ENCODE results near the gene AMER1.

Gene AMER1

DNA sequence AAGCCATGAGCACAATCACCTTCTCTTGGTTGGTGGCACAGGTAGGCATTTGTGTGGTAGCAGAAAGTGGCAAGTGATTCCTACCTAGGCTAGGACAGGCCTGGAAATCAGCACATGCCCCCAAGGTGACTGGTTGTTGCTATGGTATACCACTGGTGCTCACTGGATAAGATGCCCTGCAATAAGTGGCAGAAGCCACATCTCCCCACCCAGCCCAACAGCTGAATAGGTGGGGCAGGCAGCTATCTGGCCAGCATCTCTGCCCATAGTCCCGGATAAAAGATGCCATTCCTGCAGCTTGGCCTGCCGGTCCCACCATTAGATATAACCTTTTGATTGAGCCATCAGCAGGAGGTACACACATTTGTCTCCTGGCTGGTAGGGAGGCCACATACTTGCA, 21.1 kb downstream of the AMER1 start:
- DNase-seq (ENCODE audit: low spot score), result no peak

DNA sequence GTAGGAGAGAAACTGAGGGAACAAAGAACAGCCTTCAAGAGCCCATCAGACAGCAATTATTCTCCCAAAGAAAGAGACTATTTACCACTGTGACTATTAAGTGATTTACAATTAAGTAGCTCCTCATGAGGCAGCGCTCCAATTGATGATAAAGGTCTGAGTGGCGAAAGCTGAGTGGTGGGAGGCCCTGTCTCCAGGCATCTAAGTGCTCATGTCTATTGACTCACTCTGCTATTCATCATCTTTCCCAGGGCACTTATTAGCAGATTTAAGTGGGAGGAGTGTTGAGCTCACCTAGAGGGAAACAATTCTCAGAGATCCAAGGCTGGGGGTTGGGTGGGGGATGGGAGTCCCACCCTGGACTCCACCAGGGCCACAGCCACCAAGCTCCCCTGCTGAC, 23.3 kb downstream of the AMER1 start:
- DNase-seq (ENCODE audit: low spot score), result no peak

DNA sequence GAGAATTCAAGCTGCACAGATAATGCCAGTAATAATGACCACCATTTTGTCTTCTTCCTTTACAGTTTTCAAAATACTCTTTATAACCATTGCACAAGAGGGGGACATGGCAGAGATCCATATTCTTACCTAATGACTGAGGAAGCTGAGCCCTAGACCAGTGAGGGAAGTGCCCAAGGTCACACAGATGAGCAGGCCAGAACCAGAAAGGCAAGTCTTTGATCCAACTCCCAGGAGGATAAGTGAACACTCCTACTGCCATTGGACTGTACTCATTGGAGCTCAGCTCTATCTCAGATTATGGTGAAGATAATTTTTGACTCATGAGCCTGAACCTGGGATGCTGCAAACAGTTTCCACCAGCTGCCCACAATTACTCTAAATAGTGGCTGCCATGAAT, 28.6 kb downstream of the AMER1 start:
- DNase-seq (ENCODE audit: low spot score), result no peak

DNA sequence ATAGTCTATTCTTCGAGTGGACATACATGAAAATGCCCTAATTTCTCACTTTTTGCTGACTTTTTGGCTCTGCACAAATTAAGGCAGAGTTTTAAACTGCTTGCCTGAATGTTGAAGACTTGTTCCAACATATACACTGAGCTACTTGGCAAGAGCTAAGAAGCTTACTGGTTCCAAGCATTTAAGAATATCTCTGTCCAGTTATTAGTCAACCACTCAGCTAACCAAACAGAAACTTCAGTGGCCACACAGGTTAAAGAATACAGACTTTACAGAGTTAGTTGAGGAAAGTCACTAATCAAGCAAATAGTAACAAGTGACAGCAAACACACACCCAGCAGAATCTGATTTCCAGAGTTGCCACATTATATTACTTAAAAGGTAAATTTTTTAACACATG, 35.5 kb downstream of the AMER1 start:
- DNase-seq (ENCODE audit: low spot score), result no peak

DNA sequence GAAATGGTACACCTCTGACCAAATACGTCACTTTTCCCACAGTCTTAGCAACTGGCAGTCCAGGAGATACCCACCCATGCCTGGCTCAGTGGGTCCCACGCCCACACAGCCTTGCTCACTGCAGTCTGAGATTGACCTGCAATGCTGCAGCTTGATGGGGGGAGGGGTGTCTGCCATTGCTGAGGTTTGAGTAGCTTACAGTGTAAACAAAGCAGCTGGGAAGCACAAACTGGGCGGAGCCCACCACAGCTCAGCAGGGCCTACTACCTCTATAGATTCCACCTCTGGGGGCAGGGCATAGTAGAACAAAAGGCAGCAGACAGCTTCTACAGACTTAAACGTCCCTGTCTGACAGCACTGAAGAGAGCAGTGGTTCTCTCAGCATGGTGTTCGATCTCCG, 52.7 kb downstream of the AMER1 start:
- no peak for DNase-seq (ENCODE audit: low spot score)

DNA sequence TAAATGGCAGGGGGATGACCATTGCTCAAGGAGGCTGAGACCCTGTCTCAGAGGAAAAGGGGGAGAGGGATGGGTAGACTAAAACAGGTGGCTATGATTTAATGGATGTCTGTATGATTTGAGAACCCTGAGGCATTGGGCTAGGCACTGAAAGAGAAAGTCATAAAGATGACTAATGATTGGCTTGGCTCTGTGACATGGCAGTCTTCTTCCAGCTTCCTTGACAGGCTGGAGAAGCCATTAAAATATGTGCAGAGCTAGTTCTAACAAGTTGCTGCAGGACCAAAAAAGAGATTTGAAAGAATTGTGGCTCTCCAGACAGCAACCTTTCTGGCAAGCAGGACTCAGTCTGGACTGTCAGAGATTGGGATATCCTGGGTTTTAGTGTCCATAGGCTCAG, 53.6 kb downstream of the AMER1 start:
- DNase-seq (ENCODE audit: low spot score), result no peak

DNA sequence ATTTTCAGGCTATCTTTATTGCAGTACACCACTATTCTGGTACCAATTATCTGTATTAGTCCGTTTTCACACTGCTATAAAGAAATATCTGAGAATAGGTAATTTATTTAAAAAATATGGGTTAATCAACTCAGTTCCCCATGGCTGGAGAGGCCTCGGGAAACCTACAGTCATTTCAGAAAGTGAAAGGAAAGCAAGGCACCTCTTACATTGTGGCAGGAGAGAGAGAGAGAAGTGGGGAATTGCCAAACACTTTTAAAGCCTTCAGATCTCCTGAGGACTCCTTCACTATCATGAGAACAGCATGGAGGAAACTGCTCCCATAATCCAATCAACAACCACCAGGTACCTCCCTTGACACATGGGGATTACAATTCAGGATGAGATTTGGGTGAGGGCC, 54.7 kb downstream of the AMER1 start:
- DNase-seq (ENCODE audit: low spot score), result no peak
